PC-9 (cell line): ENCODE measurements around the gene ASTL.

ENCODE experiments used
- CTCF ChIP-seq: fragments of 200-600 bp; sonication (generic); conservative IDR thresholded peaks from 2 replicates; pipeline ENCODE4 v1.6.1; 2017; ENCODE audit warnings: mixed run types, antibody characterized with exemption, mild to moderate bottlenecking, moderate library complexity
- EZH2 ChIP-seq: fragments of 200-600 bp; sonication (generic); IDR thresholded peaks from 2 replicates; pipeline ENCODE4 v1.8.0; 2017; ENCODE audit warnings: antibody characterized with exemption, low read depth

- TF ChIP-seq CTCF: no peak
- TF ChIP-seq EZH2: no peak
Observed at GRCh38 chr2:96161898-96162297, 23.6 kb upstream of the ASTL start.
